ENCODE results near the gene KCNJ12.
"Not testable (repeated sequence)": the region's sequence is repeated elsewhere in the genome, so short reads cannot be mapped to it uniquely, and the experiment has no call there.

Gene KCNJ12

DNA sequence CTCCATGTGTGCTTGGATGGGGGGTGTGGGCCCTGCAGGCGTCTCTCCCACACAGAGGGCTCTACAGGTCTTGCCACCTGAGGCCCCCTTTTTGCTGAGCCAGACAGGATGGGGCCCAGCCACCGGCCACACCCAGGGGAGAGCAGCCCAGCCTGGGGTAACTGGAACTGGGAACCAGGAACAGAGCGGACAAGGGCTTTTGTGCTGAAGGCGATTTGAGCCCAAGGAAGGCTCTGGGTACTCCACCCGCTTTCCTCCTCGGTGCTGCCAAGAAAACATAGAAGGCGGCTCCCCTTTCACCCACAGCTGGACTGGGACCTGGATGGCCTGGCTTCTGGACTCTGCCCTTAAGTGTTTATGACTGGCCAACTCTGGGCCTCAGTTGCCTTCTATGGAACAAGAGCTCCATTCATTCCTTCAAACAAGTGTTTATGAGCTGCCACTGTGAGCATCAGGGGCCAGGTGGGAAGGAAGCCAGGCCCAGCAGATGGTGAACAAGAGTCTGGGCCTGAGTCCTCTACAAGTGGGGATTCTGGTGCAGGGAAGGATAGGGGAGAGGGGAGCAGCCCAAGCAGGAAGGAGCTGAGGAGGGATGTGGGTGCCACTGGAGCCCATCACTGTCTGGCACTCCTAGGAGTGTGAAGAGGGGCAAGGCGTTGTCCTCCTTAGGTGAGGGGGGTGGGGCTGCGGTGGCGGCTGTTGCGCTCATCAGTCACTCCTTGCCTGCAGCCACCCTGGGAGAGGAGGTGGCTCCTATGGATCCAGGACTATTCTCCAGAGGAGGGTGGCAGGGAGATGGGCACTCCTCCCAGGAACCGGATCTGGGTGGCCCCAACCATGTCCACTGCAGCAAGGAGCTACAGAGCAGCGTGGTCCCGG, 46.4 kb downstream of the KCNJ12 start:
- not testable (repeated sequence) for DNase-seq (ENCODE audit: low read depth)

GRCh38 chr17:21423190-21423493, 47.0 kb downstream of the KCNJ12 start:
- not testable (repeated sequence) for DNase-seq (ENCODE audit: low read depth)

- not testable (repeated sequence) for DNase-seq (ENCODE audit: low read depth)
Observed at GRCh38 chr17:21424697-21425096, 48.5 kb downstream of the KCNJ12 start.

- DNase-seq (ENCODE audit: low read depth): no peak
Observed at GRCh38 chr17:21425321-21425720, 49.2 kb downstream of the KCNJ12 start.

DNA sequence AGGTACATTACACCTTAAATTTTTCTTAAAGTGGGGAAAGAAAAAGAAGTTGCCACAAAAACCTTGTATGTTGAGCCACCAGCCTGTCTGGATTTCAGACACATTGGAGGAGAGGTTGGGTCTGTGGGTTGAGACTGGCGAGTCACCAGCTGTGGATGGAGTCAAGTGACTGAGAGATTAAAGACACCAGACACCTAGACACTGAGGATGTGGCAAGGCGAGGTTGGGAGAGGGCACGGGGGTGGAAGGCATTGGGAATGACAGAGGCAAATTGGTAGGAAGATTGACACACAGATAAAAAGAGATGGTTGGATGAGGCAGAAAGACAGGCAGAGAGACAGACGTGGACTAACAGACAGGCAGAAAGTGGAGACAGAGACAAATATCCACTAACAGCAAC, 49.6 kb downstream of the KCNJ12 start:
- DNase-seq (ENCODE audit: low read depth): no peak

DNA sequence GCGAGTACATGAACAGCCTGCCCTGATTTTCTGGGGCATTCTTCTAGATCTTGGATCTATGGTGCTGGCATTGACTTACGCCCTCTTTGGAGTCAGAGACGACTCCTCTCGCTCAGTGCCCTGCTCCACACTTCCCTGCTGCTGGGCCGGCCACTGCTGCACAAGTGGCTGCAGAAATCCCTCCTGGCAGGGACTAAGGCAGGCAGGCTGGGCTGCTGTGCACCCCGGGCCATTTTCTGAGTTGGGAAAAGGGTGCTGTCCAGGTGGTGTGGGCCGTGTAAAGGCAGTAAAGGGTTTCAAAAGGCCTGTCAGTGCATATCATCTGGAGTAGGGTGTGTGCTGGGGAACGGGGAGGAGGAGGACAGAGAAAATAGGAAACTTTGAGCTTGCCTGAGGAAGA, 50.1 kb downstream of the KCNJ12 start:
- DNase-seq (ENCODE audit: low read depth): not testable (repeated sequence)

DNA sequence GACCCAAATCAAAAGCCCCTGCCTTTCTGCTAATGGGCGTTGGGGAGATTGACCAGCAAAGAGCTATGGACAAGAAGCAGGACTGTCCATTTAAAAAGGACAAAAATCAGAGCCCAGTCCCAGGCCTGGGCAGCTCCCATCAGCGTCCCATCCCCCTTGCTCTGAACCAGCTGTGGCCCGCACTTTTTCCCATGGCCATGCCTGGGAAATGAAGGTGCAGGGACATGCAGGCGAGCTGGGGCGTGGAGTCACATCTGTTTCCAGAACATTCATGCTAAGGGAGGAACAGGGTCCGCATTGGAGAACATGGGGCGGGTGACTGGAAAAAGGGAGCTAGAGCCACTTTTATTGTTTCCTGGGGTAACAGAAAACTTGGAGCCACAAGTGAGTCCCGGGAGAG, 50.7 kb downstream of the KCNJ12 start:
- DNase-seq (ENCODE audit: low read depth): not testable (repeated sequence)

GRCh38 chr17:21427727-21428126, 51.6 kb downstream of the KCNJ12 start:
- DNase-seq (ENCODE audit: low read depth): not testable (repeated sequence)

- DNase-seq (ENCODE audit: low read depth): not testable (repeated sequence)
Observed at GRCh38 chr17:21428752-21429424, 52.7 kb downstream of the KCNJ12 start.

DNA sequence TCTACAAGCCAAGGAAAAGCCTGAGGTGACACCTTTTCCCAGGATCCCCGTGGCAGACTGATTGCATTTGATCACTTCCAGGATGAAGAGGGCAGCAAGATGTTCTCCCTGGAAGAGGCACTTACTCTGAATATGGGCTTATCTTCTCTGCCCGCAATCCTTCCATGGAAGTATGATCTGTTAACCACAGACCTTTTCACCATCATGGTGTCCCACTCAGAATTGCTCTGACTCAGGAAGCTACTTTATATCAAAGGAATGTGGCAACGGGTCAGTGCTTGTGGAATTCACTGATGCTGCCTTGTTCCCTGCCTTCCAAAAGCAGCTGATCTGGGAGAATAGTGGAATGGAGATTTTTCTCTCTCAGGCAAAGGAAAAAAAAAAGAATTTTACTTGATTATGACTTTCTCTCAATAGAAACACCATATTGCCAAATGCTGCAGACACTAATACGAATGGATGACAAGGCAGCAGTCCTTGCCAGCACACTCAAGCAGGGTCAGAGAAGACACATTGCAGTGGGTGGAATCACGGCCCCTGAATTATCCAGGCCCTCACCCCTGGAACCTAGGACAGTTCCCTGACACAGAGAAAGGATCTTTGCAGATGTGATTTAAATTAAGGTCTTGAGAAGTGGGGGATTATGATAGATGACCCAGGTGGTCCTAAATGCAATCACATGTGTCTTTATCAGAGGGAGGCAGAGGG, 53.9 kb downstream of the KCNJ12 start:
- peak; percentile 10 for DNase-seq (ENCODE audit: low read depth)

DNA sequence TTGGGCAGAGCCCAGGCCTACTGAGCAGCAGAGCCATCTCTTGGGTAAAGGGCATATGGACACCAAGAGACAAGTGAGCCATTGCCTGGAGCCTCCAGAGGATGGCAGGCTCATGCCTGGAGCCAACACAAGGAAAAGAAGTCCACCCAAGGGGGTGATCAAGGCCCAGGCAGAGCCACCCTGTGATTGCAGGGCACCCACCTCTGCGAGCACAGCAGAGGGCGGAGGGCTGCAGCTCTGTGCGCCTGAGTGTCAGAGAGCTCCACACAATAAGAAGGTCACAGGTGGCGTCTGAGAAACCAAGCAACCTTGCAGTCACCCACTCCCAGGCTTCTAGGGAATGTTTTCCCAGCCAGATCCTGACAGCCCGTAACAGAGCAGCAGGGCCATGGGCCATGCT, 57.8 kb downstream of the KCNJ12 start:
- not testable (repeated sequence) for DNase-seq (ENCODE audit: low read depth)

DNA sequence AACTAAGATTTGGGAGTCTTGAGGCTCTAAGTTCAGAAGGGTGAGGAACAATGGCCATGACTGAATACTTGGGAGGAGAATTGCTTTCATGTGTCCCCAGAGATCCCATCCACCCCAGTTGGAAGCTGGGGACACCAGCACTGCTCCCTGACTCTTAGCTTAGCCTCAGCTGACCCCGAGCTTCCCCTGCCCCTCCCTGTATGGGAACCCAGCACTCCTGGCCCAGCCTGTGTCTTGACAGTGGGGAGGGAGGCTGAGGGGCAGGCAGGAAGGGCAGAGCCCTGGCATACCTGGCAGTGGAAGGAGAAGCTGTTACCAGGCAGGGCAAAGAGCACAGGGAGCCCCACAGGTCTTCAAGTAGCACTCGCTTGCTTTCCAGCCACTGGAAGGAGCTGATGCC, 58.8 kb downstream of the KCNJ12 start:
- DNase-seq (ENCODE audit: low read depth): not testable (repeated sequence)

- DNase-seq (ENCODE audit: low read depth): not testable (repeated sequence)
Observed at GRCh38 chr17:21436481-21436880, 60.3 kb downstream of the KCNJ12 start.

GRCh38 chr17:21436883-21437836, 61.0 kb downstream of the KCNJ12 start:
- DNase-seq (ENCODE audit: low read depth): not testable (repeated sequence)

DNA sequence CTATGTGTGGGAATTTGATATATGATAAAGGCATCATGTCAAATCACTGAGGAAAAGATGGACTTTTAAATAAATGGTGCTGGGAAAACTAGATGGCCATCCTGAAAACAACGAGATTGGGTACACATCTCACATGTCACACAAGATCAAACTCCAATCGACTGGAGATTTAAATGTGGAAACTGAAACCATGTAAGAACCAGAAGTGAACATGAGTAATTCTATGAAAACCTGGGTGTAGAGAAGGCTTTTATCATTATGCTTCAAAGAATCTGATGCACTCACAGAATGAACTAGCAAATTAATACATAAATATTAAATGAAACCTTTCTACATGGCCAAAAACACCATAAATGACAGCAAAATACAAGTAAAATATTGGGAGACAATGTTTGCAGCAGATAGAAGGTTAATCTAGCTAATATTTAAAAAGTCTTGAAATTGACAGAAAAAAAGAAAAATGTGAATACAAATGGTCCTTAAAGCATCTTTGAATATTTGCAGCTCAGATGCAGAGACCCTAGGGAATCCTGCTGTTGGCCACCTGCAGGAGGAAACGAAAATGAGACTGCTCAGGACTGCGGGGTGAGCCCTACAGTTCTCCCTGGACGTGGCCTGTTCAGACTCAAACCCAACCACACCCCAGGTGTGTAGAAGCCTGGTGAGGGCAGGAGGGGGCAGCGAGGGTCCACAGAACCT, 62.3 kb downstream of the KCNJ12 start:
- not testable (repeated sequence) for DNase-seq (ENCODE audit: low read depth)

DNA sequence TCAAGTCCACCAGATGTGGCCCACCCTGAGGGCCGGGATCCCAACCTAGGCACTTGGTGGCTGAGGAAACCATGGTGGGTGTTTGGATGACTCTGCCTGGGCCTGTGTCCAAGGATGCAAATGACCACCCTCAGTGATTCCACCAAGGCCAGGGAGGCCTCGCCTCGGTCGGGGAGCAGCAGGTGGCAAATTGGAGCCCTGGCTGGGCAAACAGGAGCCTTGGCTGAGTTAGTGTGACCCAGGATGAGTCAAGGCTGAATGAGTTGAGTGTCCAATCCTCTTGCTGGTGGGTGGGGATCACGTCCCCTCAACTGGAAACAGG, 62.8 kb downstream of the KCNJ12 start:
- DNase-seq (ENCODE audit: low read depth): not testable (repeated sequence)

DNA sequence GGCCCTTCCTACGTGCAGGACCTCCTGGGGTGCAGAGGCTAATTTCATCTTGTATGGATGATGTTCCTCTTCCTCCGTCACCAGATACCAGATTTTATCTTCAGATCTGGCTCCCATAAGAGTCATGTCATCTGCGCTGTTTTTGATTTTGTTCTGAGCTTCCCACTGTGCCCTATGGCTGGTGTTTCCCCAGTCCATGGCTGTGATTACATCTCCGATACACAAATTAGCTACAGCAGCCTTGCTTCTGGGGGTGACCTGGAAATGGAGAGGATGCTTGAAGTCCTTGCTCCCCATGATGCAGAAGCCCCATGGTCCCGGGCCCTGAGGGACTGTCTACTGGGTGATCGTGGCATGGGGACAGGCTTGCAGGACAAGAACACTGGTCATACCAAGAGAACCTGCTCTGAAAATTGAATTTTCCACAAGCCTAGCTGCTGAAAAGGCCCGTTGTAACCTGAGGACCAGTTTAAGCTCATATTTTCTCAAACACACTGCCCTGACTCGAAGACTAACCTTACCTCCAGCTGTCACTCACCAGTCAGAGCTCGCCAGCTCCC, 69.0 kb downstream of the KCNJ12 start:
- no peak for DNase-seq (ENCODE audit: low read depth)

DNA sequence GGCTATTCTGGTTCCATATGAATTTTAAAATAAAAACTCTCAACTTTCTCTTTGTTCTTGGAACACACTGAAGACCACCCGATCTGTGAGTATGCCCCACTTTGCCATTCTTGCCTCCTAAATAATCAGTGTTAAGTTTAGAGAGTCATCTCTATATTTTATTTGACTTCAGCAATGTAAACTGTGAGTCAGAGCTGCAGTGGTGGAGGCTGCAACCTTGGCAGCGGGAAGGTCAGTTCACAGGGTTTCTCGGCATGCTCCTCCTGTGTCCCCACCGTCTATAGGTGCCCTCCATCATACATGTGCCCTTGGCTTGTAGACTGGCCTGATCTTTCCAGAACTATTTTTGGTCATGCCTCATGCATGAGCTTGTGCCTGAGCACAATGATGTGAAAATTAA, 71.4 kb downstream of the KCNJ12 start:
- not testable (repeated sequence) for DNase-seq (ENCODE audit: low read depth)

DNA sequence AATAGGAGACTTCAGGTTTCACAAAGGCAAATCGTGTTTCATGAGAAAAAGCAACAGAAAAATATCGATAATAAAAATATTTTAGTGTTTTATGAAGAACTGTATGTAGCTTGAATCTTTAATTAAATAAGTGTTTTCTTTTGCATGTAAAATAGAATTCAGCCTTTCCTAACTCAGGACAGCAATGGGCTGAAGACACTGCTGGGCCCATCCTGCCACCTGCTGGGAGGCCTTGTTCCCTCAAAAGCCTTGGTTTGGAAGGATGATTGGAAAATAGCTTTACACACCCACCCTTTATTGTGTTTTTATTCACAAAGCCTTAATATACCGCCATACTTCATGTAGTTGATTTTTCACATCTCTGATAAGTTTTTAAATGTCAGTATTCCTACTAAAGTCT, 73.7 kb downstream of the KCNJ12 start:
- DNase-seq (ENCODE audit: low read depth): not testable (repeated sequence)

- no peak for DNase-seq (ENCODE audit: low read depth)
Observed at GRCh38 chr17:21451975-21452374, 75.8 kb downstream of the KCNJ12 start.

Data from stromal cell of bone marrow (primary cell).